Dendritic cell treated with granulocyte-macrophage colony-stimulating factor and Interleukin-4, amounts not matched to agents 40 ng/mL and 50 ng/mL, for 4 days (primary cell): Measurements from ENCODE around the gene KRTAP23-1.

Source experiments
- H3K27ac Mint-ChIP-seq: one replicate; pipeline ENCODE4 v1.8.0; 2022; ENCODE audit warnings: mild to moderate bottlenecking, mixed read lengths
- H3K27me3 Mint-ChIP-seq: one replicate; pipeline ENCODE4 v1.8.0; 2022; ENCODE audit warnings: mild to moderate bottlenecking, mixed read lengths
- H3K36me3 Mint-ChIP-seq: one replicate; pipeline ENCODE4 v1.8.0; 2022; ENCODE audit warnings: low read depth, mixed read lengths
- H3K4me1 Mint-ChIP-seq: one replicate; pipeline ENCODE4 v1.8.0; 2022; ENCODE audit warnings: low read depth, mixed read lengths
- H3K4me3 Mint-ChIP-seq: one replicate; pipeline ENCODE4 v1.8.0; 2022; ENCODE audit warnings: mild to moderate bottlenecking, moderate library complexity, mixed read lengths
- H3K9me3 Mint-ChIP-seq: one replicate; pipeline ENCODE4 v1.8.0; 2022; ENCODE audit warnings: mixed read lengths
- intact Hi-C: fragments of 100-400 bp; cut with micrococcal nuclease; formaldehyde crosslinking; loops from one replicate; pipeline ENCODE4 v1.15.0; 2022

The KRTAP23-1 gene

GRCh38 chr21:30337276-30337744 is 11.1 kb downstream of the KRTAP23-1 start, which contains the start of gene KRTAP27-1:
Gene KRTAP27-1, minus strand, starts transcription at chr21:30337694. Its CDS starts 26 bp downstream, at chr21:30337668.
- intact Hi-C loops = no loop called here
- Mint-ChIP-seq H3K27ac (no peak within 1 kb of the TSS), H3K9me3 (no peaks in the 10 kb centered on the region), H3K36me3 (no peaks in the 10 kb centered on the region), H3K4me1 (no peaks in the 10 kb centered on the region), H3K4me3 (no peak within 1 kb of the TSS), H3K27me3 (no peaks in the 10 kb centered on the region)

GRCh38 chr21:30336596-30336995 is 11.8 kb downstream of the KRTAP23-1 start:
- intact Hi-C loops = no loop called here
- Mint-ChIP-seq H3K27me3 (no peaks in the 10 kb centered on the region), H3K27ac (no peak overlapping the region), H3K36me3 (no peaks in the 10 kb centered on the region), H3K9me3 (no peaks in the 10 kb centered on the region), H3K4me3 (no peak overlapping the region), H3K4me1 (no peaks in the 10 kb centered on the region)

- H3K9me3 Mint-ChIP-seq = no peaks in the 10 kb centered on the region
- H3K4me1 Mint-ChIP-seq = no peaks in the 10 kb centered on the region
- no peaks in the 10 kb centered on the region for H3K27me3 Mint-ChIP-seq
- intact Hi-C loops = no loop called here
- H3K4me3 Mint-ChIP-seq = no peak overlapping the region
- H3K27ac Mint-ChIP-seq = no peak overlapping the region
- H3K36me3 Mint-ChIP-seq = no peaks in the 10 kb centered on the region
Measured at GRCh38 chr21:30333736-30334135, 14.7 kb downstream of the KRTAP23-1 start.

- H3K9me3 Mint-ChIP-seq = no peaks in the 10 kb centered on the region
- H3K27ac Mint-ChIP-seq = no peak overlapping the region
- H3K4me1 Mint-ChIP-seq = no peaks in the 10 kb centered on the region
- H3K4me3 Mint-ChIP-seq = no peak overlapping the region
- no peaks in the 10 kb centered on the region for H3K27me3 Mint-ChIP-seq
- H3K36me3 Mint-ChIP-seq = no peaks in the 10 kb centered on the region
- intact Hi-C loops = no loop called here
Measured at GRCh38 chr21:30332681-30333080, 15.7 kb downstream of the KRTAP23-1 start.

GRCh38 chr21:30329203-30329875 is 19.1 kb downstream of the KRTAP23-1 start:
- Mint-ChIP-seq H3K4me1 (no peaks in the 10 kb centered on the region), H3K27ac (no peak overlapping the region), H3K27me3 (no peaks in the 10 kb centered on the region), H3K9me3 (no peaks in the 10 kb centered on the region), H3K4me3 (no peak overlapping the region), H3K36me3 (no peaks in the 10 kb centered on the region)
- intact Hi-C loops = no loop called here

GRCh38 chr21:30326390-30326789 is 22.0 kb downstream of the KRTAP23-1 start:
- Mint-ChIP-seq H3K9me3 (no peaks in the 10 kb centered on the region), H3K27ac (no peak overlapping the region), H3K36me3 (no peaks in the 10 kb centered on the region), H3K4me1 (no peaks in the 10 kb centered on the region), H3K4me3 (no peak overlapping the region), H3K27me3 (no peaks in the 10 kb centered on the region)
- intact Hi-C loops = no loop called here

- H3K9me3 Mint-ChIP-seq = peaks cover 8% of the 10 kb centered on the region
- H3K36me3 Mint-ChIP-seq = no peaks in the 10 kb centered on the region
- H3K4me3 Mint-ChIP-seq = no peak within 1 kb of the TSS
- intact Hi-C loops = no loop called here
- H3K4me1 Mint-ChIP-seq = no peaks in the 10 kb centered on the region
- H3K27me3 Mint-ChIP-seq = no peaks in the 10 kb centered on the region
- no peak within 1 kb of the TSS for H3K27ac Mint-ChIP-seq
Measured at GRCh38 chr21:30320215-30320614, 28.2 kb downstream of the KRTAP23-1 start, which contains the start of gene KRTAP26-1. Gene KRTAP26-1, minus strand, starts transcription at chr21:30320315. Its CDS starts 280 bp downstream, at chr21:30320035.

GRCh38 chr21:30315701-30316100 is 32.7 kb downstream of the KRTAP23-1 start:
- no peaks in the 10 kb centered on the region for H3K27me3 Mint-ChIP-seq
- intact Hi-C loops = no loop called here
- no peaks in the 10 kb centered on the region for H3K36me3 Mint-ChIP-seq
- H3K27ac Mint-ChIP-seq = no peak overlapping the region
- H3K4me1 Mint-ChIP-seq = no peaks in the 10 kb centered on the region
- H3K9me3 Mint-ChIP-seq = peaks cover 8% of the 10 kb centered on the region
- no peak overlapping the region for H3K4me3 Mint-ChIP-seq

- Mint-ChIP-seq H3K9me3 (no peaks in the 10 kb centered on the region), H3K4me3 (no peak overlapping the region), H3K27ac (no peak overlapping the region), H3K27me3 (no peaks in the 10 kb centered on the region), H3K4me1 (no peaks in the 10 kb centered on the region), H3K36me3 (no peaks in the 10 kb centered on the region)
- intact Hi-C loops = no loop called here
Measured at GRCh38 chr21:30306884-30307283, 41.5 kb downstream of the KRTAP23-1 start.

- no peaks in the 10 kb centered on the region for H3K9me3 Mint-ChIP-seq
- H3K27ac Mint-ChIP-seq = no peak overlapping the region
- H3K4me1 Mint-ChIP-seq = no peaks in the 10 kb centered on the region
- intact Hi-C loops = no loop called here
- H3K36me3 Mint-ChIP-seq = no peaks in the 10 kb centered on the region
- no peaks in the 10 kb centered on the region for H3K27me3 Mint-ChIP-seq
- H3K4me3 Mint-ChIP-seq = no peak overlapping the region
Measured at GRCh38 chr21:30305136-30305535, 43.3 kb downstream of the KRTAP23-1 start.
